WI38 (cell line): ENCODE results near the gene IL2RG.

Source experiments
- H3K4me3 ChIP-seq: 2 replicates; pipeline ENCODE4 v1.5.1; 2011; ENCODE audit warnings: low read depth, mild to moderate bottlenecking, control low read depth, low read length
- CTCF ChIP-seq: IDR thresholded peaks from 2 replicates; pipeline ENCODE4 v1.5.1; 2012; ENCODE audit warnings: low read depth, mild to moderate bottlenecking, control low read depth, low read length

The IL2RG gene

GRCh38 chrX:71111141-71111843, at the start of gene IL2RG:
TSS of gene IL2RG (minus strand) at chrX:71111577. CDS start at chrX:71111539, 38 bp downstream.
- H3K4me3 ChIP-seq = no peak within 1 kb of the TSS
- no peak for TF ChIP-seq CTCF

- no peak for TF ChIP-seq CTCF
These were observed 49.1 kb upstream of the IL2RG start for GRCh38 chrX:71160475-71160874.

GRCh38 chrX:71159335-71159734, 48.0 kb upstream of the IL2RG start:
- H3K4me3 ChIP-seq = no peak overlapping the region
- no peak for TF ChIP-seq CTCF

More at GRCh38 chrX:71160475-71160874, 49.1 kb upstream of the IL2RG start:
- H3K4me3 ChIP-seq = no peak overlapping the region

GRCh38 chrX:71158603-71159002, 47.2 kb upstream of the IL2RG start:
- no peak overlapping the region for H3K4me3 ChIP-seq
- no peak for TF ChIP-seq CTCF

GRCh38 chrX:71154641-71155040, 43.3 kb upstream of the IL2RG start:
- H3K4me3 ChIP-seq = no peak overlapping the region
- TF ChIP-seq CTCF = no peak

GRCh38 chrX:71154196-71154595, 42.8 kb upstream of the IL2RG start:
- TF ChIP-seq CTCF = no peak
- no peak overlapping the region for H3K4me3 ChIP-seq

GRCh38 chrX:71151366-71151765, 40.0 kb upstream of the IL2RG start:
- no peak overlapping the region for H3K4me3 ChIP-seq
- no peak for TF ChIP-seq CTCF
